Gastroesophageal sphincter (tissue), 3 donors: ENCODE data around the gene CCN5.

Experiments used
- POLR2A ChIP-seq, 2 donors: fragments of 450-650 bp; IDR thresholded peaks; one replicate each; pipeline ENCODE4 v1.6.1; 2017; ENCODE audit warnings: antibody characterized with exemption in 2 of 2, mild to moderate bottlenecking in 2 of 2, moderate library complexity in 1 of 2
- POLR2AphosphoS5 ChIP-seq: sonication (generic); formaldehyde crosslinking; IDR thresholded peaks from one replicate; pipeline ENCODE4 v1.6.1; 2017; ENCODE audit warnings: antibody characterized with exemption
- TF ChIP-seq, protein P1 (sequence below), 4 experiments: fragments of 200-600 bp in 2 of 4; fragments of 450-650 bp in 2 of 4; sonication (generic) in 1 of 4; IDR thresholded peaks; one replicate each; pipeline ENCODE4 v1.5.1; 2017 to 2019; ENCODE audit warnings: antibody characterized with exemption in 4 of 4, mild to moderate bottlenecking in 2 of 4, moderate library complexity in 2 of 4

DNA sequence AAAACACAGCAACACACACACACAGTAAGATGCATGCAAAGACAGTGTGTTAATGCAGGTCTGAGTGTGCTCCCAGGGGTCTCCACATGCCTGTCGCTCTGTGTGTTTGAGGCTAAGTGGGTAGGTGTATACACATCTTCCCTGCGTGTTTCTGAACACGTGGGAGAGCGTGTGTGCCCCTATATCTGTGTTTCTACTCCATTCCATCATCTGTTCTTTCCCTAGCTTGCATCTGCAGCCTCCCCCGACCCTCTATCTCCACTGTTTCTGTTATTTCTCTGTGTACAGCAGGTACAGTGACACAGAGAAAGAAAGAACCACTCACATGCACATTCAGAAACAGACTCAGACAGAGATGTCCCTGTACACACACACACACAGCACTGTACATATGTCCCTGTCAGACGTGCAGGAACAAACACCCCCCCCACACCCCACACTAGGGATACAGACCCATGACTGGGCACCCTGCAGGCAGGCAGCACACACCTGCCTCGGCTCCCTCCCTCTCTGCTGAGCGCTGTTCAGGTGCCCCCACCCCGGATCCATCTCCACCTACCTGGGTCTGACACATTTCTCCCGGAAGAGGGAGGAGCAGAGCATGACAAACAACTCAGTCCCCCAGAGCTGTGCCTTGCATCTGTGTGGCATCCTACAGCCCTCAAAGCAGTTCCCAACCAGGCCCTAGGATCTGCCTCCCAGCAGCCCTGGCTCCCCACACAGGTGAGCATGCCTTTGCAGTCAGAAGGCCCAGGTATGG is 58.1 kb downstream of the CCN5 start:
- TF ChIP-seq, protein P1, sequence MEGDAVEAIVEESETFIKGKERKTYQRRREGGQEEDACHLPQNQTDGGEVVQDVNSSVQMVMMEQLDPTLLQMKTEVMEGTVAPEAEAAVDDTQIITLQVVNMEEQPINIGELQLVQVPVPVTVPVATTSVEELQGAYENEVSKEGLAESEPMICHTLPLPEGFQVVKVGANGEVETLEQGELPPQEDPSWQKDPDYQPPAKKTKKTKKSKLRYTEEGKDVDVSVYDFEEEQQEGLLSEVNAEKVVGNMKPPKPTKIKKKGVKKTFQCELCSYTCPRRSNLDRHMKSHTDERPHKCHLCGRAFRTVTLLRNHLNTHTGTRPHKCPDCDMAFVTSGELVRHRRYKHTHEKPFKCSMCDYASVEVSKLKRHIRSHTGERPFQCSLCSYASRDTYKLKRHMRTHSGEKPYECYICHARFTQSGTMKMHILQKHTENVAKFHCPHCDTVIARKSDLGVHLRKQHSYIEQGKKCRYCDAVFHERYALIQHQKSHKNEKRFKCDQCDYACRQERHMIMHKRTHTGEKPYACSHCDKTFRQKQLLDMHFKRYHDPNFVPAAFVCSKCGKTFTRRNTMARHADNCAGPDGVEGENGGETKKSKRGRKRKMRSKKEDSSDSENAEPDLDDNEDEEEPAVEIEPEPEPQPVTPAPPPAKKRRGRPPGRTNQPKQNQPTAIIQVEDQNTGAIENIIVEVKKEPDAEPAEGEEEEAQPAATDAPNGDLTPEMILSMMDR (IDR thresholded peaks at IDR 0.05), result no peak
- no peak for TF ChIP-seq POLR2A (IDR thresholded peaks at IDR 0.05)
- no peak for TF ChIP-seq POLR2AphosphoS5
